GM19193 (cell line): ENCODE results near the gene ACP6.

Source experiments
- POLR2A ChIP-seq: IDR thresholded peaks from 4 replicates; pipeline ENCODE4 v1.6.1; 2011; ENCODE audit not compliant: insufficient read depth, insufficient read length; ENCODE audit errors: extremely low read depth

ACP6 gene

GRCh38 chr1:147664206-147664605 is 6.1 kb downstream of the ACP6 start:
- TF ChIP-seq POLR2A: no peak

GRCh38 chr1:147654511-147654910 is 15.8 kb downstream of the ACP6 start:
- no peak for TF ChIP-seq POLR2A

GRCh38 chr1:147652306-147652705 is 18.0 kb downstream of the ACP6 start:
- no peak for TF ChIP-seq POLR2A

GRCh38 chr1:147651466-147651865 is 18.9 kb downstream of the ACP6 start:
- no peak for TF ChIP-seq POLR2A

GRCh38 chr1:147648933-147649332 is 21.4 kb downstream of the ACP6 start:
- TF ChIP-seq POLR2A: no peak

- TF ChIP-seq POLR2A: no peak
These were observed 22.3 kb downstream of the ACP6 start for GRCh38 chr1:147647796-147648633.

GRCh38 chr1:147643974-147644373 is 26.4 kb downstream of the ACP6 start:
- no peak for TF ChIP-seq POLR2A

- no peak for TF ChIP-seq POLR2A
These were observed 28.4 kb downstream of the ACP6 start for GRCh38 chr1:147641695-147642592.

GRCh38 chr1:147641291-147641690 is 29.0 kb downstream of the ACP6 start:
- no peak for TF ChIP-seq POLR2A

- TF ChIP-seq POLR2A: no peak
These were observed 29.7 kb downstream of the ACP6 start for GRCh38 chr1:147640553-147641165.

GRCh38 chr1:147636314-147636713 is 34.0 kb downstream of the ACP6 start:
- no peak for TF ChIP-seq POLR2A

GRCh38 chr1:147635342-147635741 is 35.0 kb downstream of the ACP6 start:
- TF ChIP-seq POLR2A: no peak

- no peak for TF ChIP-seq POLR2A
These were observed 35.7 kb downstream of the ACP6 start for GRCh38 chr1:147634645-147635044.

- TF ChIP-seq POLR2A: no peak
These were observed 36.6 kb downstream of the ACP6 start for GRCh38 chr1:147633759-147634158.

- TF ChIP-seq POLR2A: no peak
These were observed 38.5 kb downstream of the ACP6 start for GRCh38 chr1:147631839-147632238.

- no peak for TF ChIP-seq POLR2A
These were observed 39.9 kb downstream of the ACP6 start for GRCh38 chr1:147630447-147630846.

- TF ChIP-seq POLR2A: no peak
These were observed 40.3 kb downstream of the ACP6 start for GRCh38 chr1:147630022-147630421.
